AML-193 (cell line): ENCODE results near the gene EPHB2.

Experiments
- DNase-seq, 2 experiments: peaks; one replicate each; lab custom pipeline; 2025; lab: John Stamatoyannopoulos, UW

Gene EPHB2

GRCh38 chr1:22751124-22751531 is 40.5 kb downstream of the EPHB2 start:
- no peak for DNase-seq

GRCh38 chr1:22752339-22752738 is 41.7 kb downstream of the EPHB2 start:
- DNase-seq: no peak

GRCh38 chr1:22753481-22753971 is 42.9 kb downstream of the EPHB2 start:
- DNase-seq: no peak

- no peak for DNase-seq
Observed at GRCh38 chr1:22754106-22754768, 43.6 kb downstream of the EPHB2 start.

- DNase-seq: no peak
Observed at GRCh38 chr1:22754824-22755223, 44.2 kb downstream of the EPHB2 start.

- no peak for DNase-seq
Observed at GRCh38 chr1:22755641-22756040, 45.0 kb downstream of the EPHB2 start.

GRCh38 chr1:22756125-22756735 is 45.6 kb downstream of the EPHB2 start:
- DNase-seq: no peak

- DNase-seq: no peak
Observed at GRCh38 chr1:22760455-22760854, 49.8 kb downstream of the EPHB2 start.

- no peak for DNase-seq
Observed at GRCh38 chr1:22761101-22761500, 50.5 kb downstream of the EPHB2 start.

- DNase-seq: no peak
Observed at GRCh38 chr1:22761821-22762220, 51.2 kb downstream of the EPHB2 start.

- no peak for DNase-seq
Observed at GRCh38 chr1:22763487-22764200, 53.0 kb downstream of the EPHB2 start.

GRCh38 chr1:22767852-22768251 is 57.2 kb downstream of the EPHB2 start:
- DNase-seq: no peak

GRCh38 chr1:22769932-22770331 is 59.3 kb downstream of the EPHB2 start:
- no peak for DNase-seq

GRCh38 chr1:22772014-22772413 is 61.4 kb downstream of the EPHB2 start:
- DNase-seq: no peak

GRCh38 chr1:22773981-22774832 is 63.6 kb downstream of the EPHB2 start:
- DNase-seq: no peak

GRCh38 chr1:22774833-22775182 is 64.2 kb downstream of the EPHB2 start:
- DNase-seq: no peak

- no peak for DNase-seq
Observed at GRCh38 chr1:22775478-22775877, 64.8 kb downstream of the EPHB2 start.

- DNase-seq: no peak
Observed at GRCh38 chr1:22776035-22776613, 65.5 kb downstream of the EPHB2 start.

- no peak for DNase-seq
Observed at GRCh38 chr1:22777388-22778057, 66.9 kb downstream of the EPHB2 start.

GRCh38 chr1:22778408-22778807 is 67.8 kb downstream of the EPHB2 start:
- DNase-seq: no peak

GRCh38 chr1:22778862-22779520 is 68.4 kb downstream of the EPHB2 start:
- DNase-seq: no peak
